ENCODE results near the gene MALRD1.
"Not testable (repeated sequence)": the region's sequence is repeated elsewhere in the genome, so short reads cannot be mapped to it uniquely, and the experiment has no call there.

MALRD1 gene

GRCh38 chr10:19488592-19489280, 440.1 kb downstream of the MALRD1 start:
- DNase-seq (ENCODE audit: low read depth in 2 of 2): no peak

DNA sequence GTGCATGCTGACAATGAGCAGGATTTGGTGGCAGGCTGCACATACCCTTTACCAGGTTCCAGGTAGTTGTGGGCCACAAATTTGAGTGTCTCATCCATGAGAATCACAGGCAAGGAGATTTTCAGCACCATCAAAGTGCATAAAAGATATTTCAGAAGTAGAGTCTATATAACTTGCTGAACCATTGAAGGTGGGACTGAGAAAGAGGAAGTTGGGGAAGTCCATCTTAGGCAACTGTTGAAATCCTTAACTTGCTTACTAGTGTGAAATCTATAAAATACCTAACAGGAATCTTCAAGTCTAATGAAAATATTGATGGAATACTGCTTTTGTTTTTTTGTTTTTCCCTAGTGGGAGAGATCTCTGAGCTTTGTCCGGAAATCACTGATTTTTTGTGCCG, 442.6 kb downstream of the MALRD1 start:
- DNase-seq (ENCODE audit: low read depth in 2 of 2): no peak

DNA sequence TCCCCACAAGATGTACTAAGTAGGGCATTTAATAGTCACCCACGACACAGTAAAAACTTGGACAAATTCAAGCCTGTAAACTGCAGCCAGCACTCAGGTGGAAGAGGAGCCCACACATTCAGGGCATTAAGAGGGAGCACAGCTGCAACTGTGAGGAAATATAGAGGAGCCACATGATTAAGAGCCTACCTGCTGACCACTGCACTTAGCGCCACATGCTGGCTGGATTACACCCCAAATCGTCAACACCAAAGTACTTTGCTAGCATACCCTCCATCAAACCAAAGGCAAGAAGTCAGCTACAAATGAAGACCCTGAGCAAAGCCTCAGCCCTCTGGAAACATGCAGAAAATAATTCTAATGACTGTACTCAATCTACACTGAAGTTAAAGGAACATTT, 445.3 kb downstream of the MALRD1 start:
- DNase-seq (ENCODE audit: low read depth in 2 of 2): no peak

DNA sequence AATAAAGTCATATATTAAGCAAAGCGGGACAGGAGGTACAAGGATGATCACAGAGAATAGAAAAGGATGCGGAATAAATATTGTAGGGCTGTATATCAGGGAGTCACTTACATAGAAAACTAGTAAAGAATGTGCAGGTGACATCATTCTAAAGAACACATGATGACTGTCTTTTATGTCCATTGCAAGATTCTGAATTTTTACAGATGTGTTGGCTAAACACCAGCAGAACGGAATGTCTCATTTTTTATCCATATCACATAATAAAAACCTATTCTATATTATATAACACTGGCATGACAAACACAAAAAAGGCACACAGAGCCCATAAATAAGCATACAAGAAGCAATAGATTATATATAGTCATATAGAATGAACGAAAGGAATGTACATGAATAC, 448.4 kb downstream of the MALRD1 start:
- DNase-seq (ENCODE audit: low read depth in 2 of 2): no peak

- no peak for DNase-seq (ENCODE audit: low read depth in 2 of 2)
Measured at GRCh38 chr10:19498393-19499290, 450.0 kb downstream of the MALRD1 start.

- no peak for DNase-seq (ENCODE audit: low read depth in 2 of 2)
Measured at GRCh38 chr10:19499291-19499770, 450.7 kb downstream of the MALRD1 start.

GRCh38 chr10:19500959-19501358, 452.4 kb downstream of the MALRD1 start:
- DNase-seq (ENCODE audit: low read depth in 2 of 2): no peak

DNA sequence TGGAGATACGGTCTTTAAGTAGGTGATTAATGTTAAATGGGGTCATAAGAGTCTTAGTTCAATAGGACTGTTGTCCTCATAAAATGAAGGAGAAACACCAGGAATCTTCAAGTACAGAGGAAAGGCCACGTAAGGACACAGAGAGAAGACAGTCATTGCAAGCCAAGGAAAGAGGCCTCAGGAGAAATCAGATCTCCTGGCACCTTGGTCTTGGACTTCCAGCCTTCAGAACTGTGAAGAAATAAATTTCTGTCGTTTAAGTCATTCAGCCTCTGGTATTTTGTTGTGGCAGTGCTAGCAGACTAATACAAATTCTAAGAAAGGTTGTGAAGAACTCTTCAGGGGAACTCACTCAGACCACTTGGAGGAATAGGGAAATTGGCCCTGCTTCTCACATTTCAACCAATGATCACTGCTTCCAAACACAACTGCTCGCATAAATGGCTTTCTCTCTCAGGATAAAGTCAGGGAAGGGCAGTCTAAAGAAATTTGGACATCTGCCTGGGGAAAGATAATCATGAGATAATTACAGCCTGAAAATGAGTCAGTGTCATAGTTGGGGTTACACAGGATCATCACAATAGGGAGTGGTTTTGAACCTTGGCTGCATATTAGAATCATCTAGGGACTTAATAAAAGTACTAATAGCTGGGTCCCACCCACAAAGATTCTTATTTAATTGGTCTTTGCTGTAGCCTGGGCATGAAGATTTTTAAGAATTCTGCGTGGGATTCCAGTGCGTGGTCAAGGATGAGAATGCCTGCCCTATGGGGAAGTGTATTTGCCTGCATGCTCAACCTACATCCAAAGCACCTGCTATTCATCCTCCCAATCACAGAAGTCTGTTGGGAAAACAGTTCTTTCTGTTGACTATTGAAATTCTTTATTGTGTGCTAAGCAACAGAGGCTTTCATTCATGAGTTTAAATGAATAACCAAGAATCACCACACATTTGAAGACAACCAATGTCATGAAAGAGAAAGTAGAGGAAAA, 457.0 kb downstream of the MALRD1 start:
- no peak for DNase-seq (ENCODE audit: low read depth in 2 of 2)

- not testable (repeated sequence) for DNase-seq (ENCODE audit: low read depth in 2 of 2)
Measured at GRCh38 chr10:19510005-19510732, 461.6 kb downstream of the MALRD1 start.

- no peak for DNase-seq (ENCODE audit: low read depth in 2 of 2)
Measured at GRCh38 chr10:19518109-19518508, 469.5 kb downstream of the MALRD1 start.

DNA sequence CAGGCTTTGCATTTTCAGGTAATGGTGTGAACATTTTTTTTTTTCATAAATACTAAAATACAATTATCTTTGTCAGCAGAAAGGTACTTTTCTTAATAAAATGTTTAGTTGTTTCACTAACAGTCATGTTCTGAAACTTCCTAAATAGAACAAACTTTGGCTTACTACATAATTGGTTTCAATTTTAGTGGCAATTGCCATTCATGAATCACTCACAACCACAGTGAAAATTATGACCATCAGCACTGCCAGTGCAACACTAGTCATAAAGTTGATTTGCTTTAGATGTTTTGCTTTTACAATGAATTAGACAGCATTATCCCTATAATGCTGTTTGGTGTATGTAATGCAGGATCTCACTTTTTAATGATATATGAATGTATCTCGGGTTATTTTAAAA, 470.0 kb downstream of the MALRD1 start:
- DNase-seq (ENCODE audit: low read depth in 2 of 2): no peak

DNA sequence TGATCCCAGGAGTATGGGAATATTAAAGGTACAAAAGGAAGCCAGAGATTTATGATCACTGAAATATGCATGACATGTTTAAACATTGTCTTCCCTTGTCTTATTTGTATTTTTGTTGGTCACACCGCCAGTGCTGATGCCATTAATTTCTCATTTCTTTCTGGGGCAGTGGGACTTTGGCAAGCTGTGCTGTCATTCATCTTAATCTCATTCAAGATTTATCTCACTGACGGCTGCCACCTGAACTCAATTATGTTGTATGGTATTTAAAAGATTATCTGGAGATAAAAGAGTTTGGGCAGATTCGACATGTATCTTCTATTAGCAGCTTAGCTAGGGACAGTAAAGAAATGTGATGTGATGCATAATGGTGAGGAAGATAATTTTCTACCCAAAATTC, 482.7 kb downstream of the MALRD1 start:
- DNase-seq (ENCODE audit: low read depth in 2 of 2): no peak

DNA sequence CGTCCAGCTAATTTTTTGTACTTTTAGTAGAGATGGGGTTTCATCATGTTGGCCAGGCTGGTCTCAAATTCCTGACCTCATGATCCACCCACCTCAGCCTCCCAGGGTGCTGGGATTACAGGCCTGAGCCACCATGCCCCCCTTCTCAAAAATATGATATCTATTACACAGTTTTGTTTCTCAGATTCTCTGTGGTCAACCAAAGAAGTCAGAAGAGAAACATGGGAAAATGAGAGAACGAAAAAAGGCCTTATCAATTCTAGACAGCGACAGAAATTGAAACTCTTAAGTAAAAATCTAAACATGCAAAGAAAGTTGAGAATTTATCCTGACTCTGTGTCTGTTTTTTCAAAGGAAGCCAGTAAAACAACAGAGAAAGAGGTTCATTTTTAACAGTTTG, 483.8 kb downstream of the MALRD1 start:
- DNase-seq (ENCODE audit: low read depth in 2 of 2): no peak

DNA sequence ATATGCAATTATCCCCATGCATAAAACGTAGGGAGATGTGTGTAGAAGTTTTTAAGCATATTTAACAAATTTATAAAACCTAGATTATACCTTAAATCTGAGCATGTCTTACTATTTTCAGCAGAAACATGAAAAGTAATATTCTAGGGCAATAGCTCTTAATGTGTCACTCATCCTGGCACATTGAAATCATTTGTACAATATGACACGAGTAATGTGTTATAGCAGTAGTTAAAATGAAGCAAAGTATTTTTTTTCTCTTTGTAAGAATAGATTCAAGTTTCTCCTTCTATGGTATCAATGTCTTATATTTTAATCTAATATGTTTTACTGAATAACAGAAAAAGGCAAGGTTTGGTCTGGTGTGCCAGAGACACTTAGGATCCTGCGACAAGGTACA, 492.7 kb downstream of the MALRD1 start:
- no peak for DNase-seq (ENCODE audit: low read depth in 2 of 2)

DNA sequence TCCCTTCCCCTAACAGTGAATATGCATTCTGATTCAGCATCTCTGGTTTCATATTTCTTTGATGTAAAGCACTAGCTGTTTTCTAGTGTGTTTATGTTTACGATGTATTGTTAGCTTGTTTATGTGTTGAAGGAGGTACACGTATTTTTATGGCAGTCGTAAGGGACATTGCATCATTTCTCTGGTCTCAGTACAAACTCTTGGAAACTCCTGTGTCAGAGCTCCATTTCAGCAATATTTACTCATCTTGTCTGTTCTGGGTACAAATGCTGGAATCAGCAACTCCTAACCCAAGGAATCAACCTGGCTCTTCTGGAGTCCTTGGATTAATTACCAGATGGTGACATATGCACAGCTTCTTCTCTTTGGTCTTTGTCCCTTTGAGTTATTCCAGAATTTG, 497.6 kb downstream of the MALRD1 start:
- no peak for DNase-seq (ENCODE audit: low read depth in 2 of 2)

GRCh38 chr10:19549503-19549902, 500.9 kb downstream of the MALRD1 start:
- DNase-seq (ENCODE audit: low read depth in 2 of 2): no peak

DNA sequence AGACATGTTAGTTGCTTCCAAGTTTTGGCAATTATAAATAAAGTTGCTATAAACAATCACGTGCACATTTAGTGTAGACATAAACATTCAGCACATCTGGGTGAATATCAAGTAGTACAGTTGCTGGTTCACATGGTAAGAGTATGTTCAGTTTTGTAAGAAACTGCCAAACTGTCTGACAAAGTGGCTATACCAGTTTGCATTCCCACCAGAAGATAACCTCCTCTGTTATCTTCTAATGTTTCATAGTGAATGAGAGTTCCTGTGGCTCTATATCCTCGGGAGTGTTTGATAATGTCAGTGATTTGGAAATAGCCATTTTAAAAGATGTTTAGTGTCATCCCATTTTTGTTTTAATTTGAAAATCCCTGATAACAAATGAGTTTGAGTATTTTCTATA, 508.1 kb downstream of the MALRD1 start:
- no peak for DNase-seq (ENCODE audit: low read depth in 2 of 2)

GRCh38 chr10:19561181-19561580, 512.6 kb downstream of the MALRD1 start:
- DNase-seq (ENCODE audit: low read depth in 2 of 2): no peak

GRCh38 chr10:19563388-19564141, 515.0 kb downstream of the MALRD1 start:
- DNase-seq (ENCODE audit: low read depth in 2 of 2): no peak

DNA sequence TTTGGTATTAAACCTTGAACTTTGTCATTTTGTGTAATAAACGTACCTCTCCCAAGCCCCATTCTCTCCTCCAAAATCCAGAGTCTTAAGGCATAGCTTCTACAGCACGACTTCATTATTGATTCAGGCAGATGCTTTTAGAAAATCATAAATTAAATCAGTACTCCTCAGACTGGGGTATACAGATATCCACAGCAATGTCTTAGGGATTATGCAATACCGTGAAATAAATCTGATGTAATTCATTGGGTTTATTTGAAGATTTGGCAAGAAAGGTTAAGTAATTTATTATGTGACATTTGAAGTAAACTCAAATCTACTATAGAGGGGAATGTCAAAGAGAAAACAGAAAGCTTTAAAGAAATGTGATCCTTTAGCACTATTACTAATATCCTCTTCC, 521.5 kb downstream of the MALRD1 start:
- DNase-seq (ENCODE audit: low read depth in 2 of 2): peak; percentile 9 to 18

Measured in fibroblast of skin of left quadriceps (primary cell).